ENCODE data around the gene N4BP2L2.

The N4BP2L2 gene

GRCh38 chr13:32528358-32528757 lies 10.2 kb downstream of the N4BP2L2 start:
- DNase-seq: no peak

DNA sequence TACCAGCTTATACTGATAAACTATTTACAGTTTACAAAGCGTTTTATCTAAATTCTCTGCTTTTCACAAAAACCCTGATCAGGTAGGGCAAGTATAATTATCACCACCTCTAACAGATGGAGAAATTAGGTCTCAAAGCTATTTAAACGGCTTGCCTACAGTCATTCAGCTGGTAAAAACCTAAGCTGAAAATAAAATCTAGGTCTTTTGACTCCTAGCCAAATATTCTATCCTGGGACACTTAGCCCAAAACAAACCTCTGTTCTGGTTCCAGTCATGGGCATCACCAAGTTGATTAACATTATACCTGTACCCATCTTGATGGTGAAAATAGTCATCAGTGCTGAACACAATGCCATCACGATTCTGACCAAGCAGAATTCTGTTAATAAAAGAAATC lies 11.4 kb downstream of the N4BP2L2 start:
- DNase-seq: no peak

- no peak for DNase-seq
Observed at GRCh38 chr13:32525766-32526165, 12.8 kb downstream of the N4BP2L2 start.

GRCh38 chr13:32515246-32515645 lies 23.3 kb downstream of the N4BP2L2 start:
- no peak for DNase-seq

- no peak for DNase-seq
Observed at GRCh38 chr13:32511482-32511881, 27.1 kb downstream of the N4BP2L2 start.

DNA sequence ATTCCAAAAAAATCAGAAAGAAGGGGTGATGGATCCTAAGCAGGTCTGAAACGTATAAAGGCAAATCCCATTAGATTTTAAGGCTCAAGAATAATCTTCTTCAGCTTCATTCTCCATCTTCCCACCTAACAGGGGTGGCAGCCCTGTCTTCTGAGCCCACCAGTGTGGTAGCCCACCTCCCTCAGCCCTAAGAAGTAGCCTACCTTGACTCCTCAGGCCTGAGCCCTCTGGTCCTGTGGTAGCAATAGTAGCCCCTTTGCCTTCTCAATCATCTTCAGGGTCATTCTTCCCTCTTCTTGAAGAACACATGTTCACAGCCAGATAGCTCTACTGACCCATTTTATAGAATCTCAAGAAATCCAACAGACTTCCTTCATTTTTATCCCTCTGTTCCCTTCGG lies 33.7 kb downstream of the N4BP2L2 start:
- no peak for DNase-seq

DNA sequence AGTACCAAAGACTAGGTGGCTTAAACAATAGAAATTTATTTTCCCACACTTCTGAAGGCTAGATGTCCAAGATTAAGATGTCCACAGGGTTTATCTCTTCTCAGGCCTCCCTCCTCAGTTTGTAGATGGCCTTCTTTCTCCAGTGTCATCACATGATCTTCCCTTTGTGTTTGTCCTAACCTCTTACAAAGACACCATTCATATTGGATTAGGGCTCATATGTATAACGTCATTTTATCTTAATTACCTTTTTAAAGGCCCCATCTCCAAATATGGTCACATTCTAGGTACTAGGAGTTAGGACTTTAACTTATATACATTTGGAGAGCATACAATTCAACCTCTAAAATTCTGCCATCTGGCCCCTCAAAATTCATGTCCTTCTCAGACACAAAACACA lies 34.3 kb downstream of the N4BP2L2 start:
- no peak for DNase-seq

GRCh38 chr13:32503727-32504126 lies 34.9 kb downstream of the N4BP2L2 start:
- DNase-seq: no peak

GRCh38 chr13:32501064-32501463 lies 37.5 kb downstream of the N4BP2L2 start:
- no peak for DNase-seq

- DNase-seq: no peak
Observed at GRCh38 chr13:32499538-32500210, 38.9 kb downstream of the N4BP2L2 start.

DNA sequence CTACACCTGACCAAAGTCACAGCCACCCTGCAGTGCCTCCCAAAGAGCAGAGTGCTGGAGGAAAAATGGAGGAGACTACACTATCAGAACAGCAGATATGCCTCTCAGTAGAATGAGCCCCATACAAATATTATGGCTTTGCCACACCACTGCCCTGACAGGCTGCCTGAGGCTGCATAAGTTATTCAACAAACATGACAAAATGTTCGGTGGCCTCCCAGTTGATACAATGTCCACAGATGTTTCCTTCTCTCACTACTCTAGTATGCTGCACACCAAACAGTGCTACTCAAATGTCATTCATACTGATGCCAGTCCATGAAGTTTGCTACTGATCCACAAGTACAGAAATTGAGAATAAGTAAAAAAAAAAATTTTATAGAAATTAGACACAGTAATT lies 41.0 kb downstream of the N4BP2L2 start:
- no peak for DNase-seq

DNA sequence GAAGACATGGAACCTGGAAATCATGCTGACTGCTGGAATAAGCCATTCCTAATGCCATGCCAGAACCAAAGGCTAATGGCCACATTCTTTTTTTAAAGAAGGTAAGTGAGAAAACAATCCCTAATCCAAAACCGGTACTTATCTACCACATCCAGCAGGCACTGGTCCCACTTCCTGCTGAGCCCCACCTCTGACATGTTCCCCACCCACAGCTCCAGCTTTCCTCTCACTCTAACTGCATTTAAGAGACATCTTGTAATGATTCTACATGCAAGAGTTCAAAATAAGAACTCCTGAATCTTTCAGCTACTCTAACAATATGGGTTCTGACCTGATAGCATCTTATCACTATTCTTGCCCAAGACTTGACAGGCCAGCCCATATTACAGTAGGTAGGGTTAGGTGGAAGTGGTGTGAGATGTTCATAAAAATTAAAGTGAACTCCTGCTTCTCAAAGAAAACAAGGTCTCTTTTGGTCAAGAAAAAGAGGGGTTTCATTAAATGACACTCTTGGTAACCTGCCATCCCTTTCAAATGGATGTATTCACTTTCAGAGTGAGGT lies 41.9 kb downstream of the N4BP2L2 start:
- no peak for DNase-seq

DNA sequence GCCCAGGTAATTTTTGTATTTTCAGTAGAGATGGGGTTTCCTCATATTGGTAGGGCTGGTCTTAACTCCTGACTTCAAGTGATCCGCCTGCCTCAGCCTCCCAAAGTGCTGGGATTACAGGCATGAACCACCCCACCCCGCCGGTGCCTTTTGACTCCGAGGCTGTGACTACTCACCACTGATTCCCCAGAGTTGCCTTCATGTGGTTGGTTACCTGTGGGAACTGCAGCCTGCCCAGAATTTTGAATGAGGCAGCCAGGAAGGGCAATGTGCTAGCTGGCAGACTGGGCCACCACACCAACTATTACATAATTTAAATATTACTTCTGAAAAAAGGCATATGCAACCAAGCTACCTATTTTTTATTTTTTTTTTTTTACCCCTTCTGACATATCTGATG lies 42.8 kb downstream of the N4BP2L2 start:
- no peak for DNase-seq

GRCh38 chr13:32495429-32495828 lies 43.2 kb downstream of the N4BP2L2 start:
- no peak for DNase-seq

- DNase-seq: no peak
Observed at GRCh38 chr13:32491028-32491427, 47.6 kb downstream of the N4BP2L2 start.

DNA sequence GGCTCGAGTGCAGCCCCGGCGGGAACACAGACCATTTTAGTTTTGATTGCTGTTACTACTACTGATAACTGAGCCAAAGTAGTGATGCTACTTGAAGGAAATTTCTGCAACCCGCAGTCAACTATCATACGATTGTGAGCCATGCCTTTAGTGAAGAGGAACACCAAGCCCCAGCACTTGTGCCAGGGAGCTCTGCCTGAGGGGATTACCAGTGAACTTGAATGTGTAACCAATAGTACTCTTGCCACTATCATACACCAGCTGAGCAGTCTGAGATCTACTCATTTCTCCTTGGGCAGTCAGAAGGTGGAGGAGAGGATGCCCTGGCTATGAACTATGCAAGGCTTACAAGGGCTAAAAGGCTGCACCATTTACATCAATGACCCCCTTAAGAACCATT lies 61.7 kb downstream of the N4BP2L2 start:
- DNase-seq: no peak

- DNase-seq: no peak
Observed at GRCh38 chr13:32476021-32476731, 62.4 kb downstream of the N4BP2L2 start.

- DNase-seq: no peak
Observed at GRCh38 chr13:32474999-32475792, 63.4 kb downstream of the N4BP2L2 start.

GRCh38 chr13:32473650-32474049 lies 64.9 kb downstream of the N4BP2L2 start:
- DNase-seq: no peak

GRCh38 chr13:32472194-32472621 lies 66.4 kb downstream of the N4BP2L2 start:
- no peak for DNase-seq

DNA sequence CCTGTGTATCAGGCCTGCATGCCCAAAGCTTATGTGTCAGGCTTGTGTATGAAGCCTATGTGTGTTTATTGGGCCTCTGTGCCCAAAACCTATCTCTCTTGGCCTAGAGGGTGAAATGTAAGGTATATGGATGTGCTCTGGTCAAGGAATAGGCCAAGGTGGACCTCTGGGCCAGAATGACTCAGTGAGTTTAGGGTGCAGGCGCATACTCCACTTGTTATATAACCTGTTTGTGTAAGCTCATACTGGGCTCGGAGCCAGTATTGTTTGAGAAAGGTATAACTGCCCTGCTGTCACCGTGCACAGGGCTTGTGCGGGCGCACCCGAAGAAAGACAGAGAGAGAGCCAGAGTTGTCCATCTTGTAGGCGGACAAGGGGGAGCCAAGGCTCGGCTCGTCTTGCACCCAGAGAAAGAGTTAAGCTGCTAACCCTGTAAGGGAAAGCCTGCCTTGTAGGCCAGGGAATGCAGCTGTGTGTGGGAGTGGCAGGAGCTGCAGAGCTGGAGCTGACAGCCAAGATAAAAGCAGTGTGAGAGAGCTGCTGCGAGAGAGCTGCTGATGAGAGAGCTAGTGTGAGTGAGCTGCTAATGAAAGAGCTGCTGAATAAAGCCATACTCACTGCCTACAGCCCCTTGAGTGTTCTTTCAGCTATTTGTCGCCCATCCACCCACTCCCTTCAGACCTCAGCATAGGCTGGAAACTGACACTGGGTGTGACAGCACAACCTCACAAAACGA lies 67.2 kb downstream of the N4BP2L2 start:
- no peak for DNase-seq

GRCh38 chr13:32468502-32469142 lies 70.0 kb downstream of the N4BP2L2 start:
- no peak for DNase-seq

Measured in cerebellar nuclear complex (tissue), 1 donor.